ENCODE measurements around the gene ZNF710. TPM values are rescaled to one million over a fixed set of nuclear protein-coding genes. Genes with fewer than 3 reads are reported as not detected.

The ZNF710 gene
- total RNA-seq, 4 donors from 2014 or later = 9.0 to 15.6 (median 11.2) TPM

GRCh38 chr15:90013503-90013937 lies 12.4 kb downstream of the ZNF710 start:
- TF ChIP-seq POLR2A (IDR thresholded peaks at IDR 0.05) = no peak
- TF ChIP-seq CTCF (IDR thresholded peaks at IDR 0.05) = no peak
- TF ChIP-seq EP300 (IDR thresholded peaks at IDR 0.05) = no peak
- no peak overlapping the region for H3K27ac ChIP-seq
- DNase-seq (ENCODE audit: low spot score in 2 of 2) = no peak
- WGBS, 2 donors = 79 to 88% methylated on average over 6 of the region's 6 CpGs
- peaks cover 0 to 15% (median 5%) of the 10 kb centered on the region in 4 donors for H3K9me3 ChIP-seq
- peaks cover 0 to 10% (median 4%) of the 10 kb centered on the region in 4 donors for H3K4me1 ChIP-seq
- no peak overlapping the region for H3K4me3 ChIP-seq
- no peaks in the 10 kb centered on the region for H3K27me3 ChIP-seq
- peaks cover 0 to 20% (median 0%) of the 10 kb centered on the region in 3 donors for H3K36me3 ChIP-seq

- no peak overlapping the region for H3K27ac ChIP-seq
- H3K4me1 ChIP-seq = peaks cover 0 to 17% (median 5%) of the 10 kb centered on the region in 4 donors
These were observed 14.2 kb downstream of the ZNF710 start for GRCh38 chr15:90015294-90015693.

GRCh38 chr15:90015749-90016148 lies 14.6 kb downstream of the ZNF710 start:
- H3K27ac ChIP-seq = no peak overlapping the region
- TF ChIP-seq POLR2A (IDR thresholded peaks at IDR 0.05) (no peak), EP300 (IDR thresholded peaks at IDR 0.05) (no peak), CTCF (IDR thresholded peaks at IDR 0.05) (no peak)
- peaks cover 0 to 7% (median 0%) of the 10 kb centered on the region in 3 donors for H3K36me3 ChIP-seq
- no peaks in the 10 kb centered on the region for H3K27me3 ChIP-seq
- peaks cover 0 to 15% (median 5%) of the 10 kb centered on the region in 4 donors for H3K9me3 ChIP-seq
- H3K4me1 ChIP-seq = peaks cover 0 to 22% (median 5%) of the 10 kb centered on the region in 4 donors
- 94 to 98% methylated on average over 8 of the region's 8 CpGs for WGBS, 2 donors
- no peak for DNase-seq (ENCODE audit: low spot score in 2 of 2)
- H3K4me3 ChIP-seq = no peak overlapping the region

More at GRCh38 chr15:90015294-90015693, 14.2 kb downstream of the ZNF710 start:
- WGBS, 2 donors = 88% methylated on average over 6 of the region's 6 CpGs
- no peak for DNase-seq (ENCODE audit: low spot score in 2 of 2)
- TF ChIP-seq EP300 (IDR thresholded peaks at IDR 0.05) = no peak
- no peak for TF ChIP-seq CTCF (IDR thresholded peaks at IDR 0.05)
- no peak for TF ChIP-seq POLR2A (IDR thresholded peaks at IDR 0.05)
- H3K4me3 ChIP-seq = no peak overlapping the region
- peaks cover 0 to 15% (median 5%) of the 10 kb centered on the region in 4 donors for H3K9me3 ChIP-seq
- H3K27me3 ChIP-seq = no peaks in the 10 kb centered on the region
- peaks cover 0 to 12% (median 0%) of the 10 kb centered on the region in 3 donors for H3K36me3 ChIP-seq

GRCh38 chr15:90016721-90017120 lies 15.6 kb downstream of the ZNF710 start:
- no peak overlapping the region for H3K4me3 ChIP-seq
- peaks cover 0 to 23% (median 5%) of the 10 kb centered on the region in 4 donors for H3K4me1 ChIP-seq
- TF ChIP-seq POLR2A (IDR thresholded peaks at IDR 0.05) (no peak), CTCF (IDR thresholded peaks at IDR 0.05) (no peak), EP300 (IDR thresholded peaks at IDR 0.05) (no peak)
- H3K27me3 ChIP-seq = no peaks in the 10 kb centered on the region
- DNase-seq (ENCODE audit: low spot score in 2 of 2) = no peak
- H3K9me3 ChIP-seq = peaks cover 0 to 7% (median 3%) of the 10 kb centered on the region in 4 donors
- no peaks in the 10 kb centered on the region for H3K36me3 ChIP-seq
- WGBS, 2 donors = 60 to 90% methylated on average over 4 of the region's 4 CpGs
- no peak overlapping the region for H3K27ac ChIP-seq

- WGBS, 2 donors = 92 to 94% methylated on average over 17 of the region's 17 CpGs
- H3K4me1 ChIP-seq = peaks cover 0 to 23% (median 4%) of the 10 kb centered on the region in 4 donors
- H3K27ac ChIP-seq = no peak overlapping the region
- no peaks in the 10 kb centered on the region for H3K9me3 ChIP-seq
- H3K4me3 ChIP-seq = no peak overlapping the region
- TF ChIP-seq EP300 (IDR thresholded peaks at IDR 0.05) = no peak
- TF ChIP-seq POLR2A (IDR thresholded peaks at IDR 0.05) = no peak
- TF ChIP-seq CTCF (IDR thresholded peaks at IDR 0.05) = no peak
- H3K27me3 ChIP-seq = no peaks in the 10 kb centered on the region
- no peaks in the 10 kb centered on the region for H3K36me3 ChIP-seq
- DNase-seq (ENCODE audit: low spot score in 2 of 2) = no peak
These were observed 17.2 kb downstream of the ZNF710 start for GRCh38 chr15:90018216-90018831.
